HG03442 (cell line): ENCODE results near the gene ARFRP1.
A peak's percentile ranks its signal among the peaks of the same experiment; 100 is the strongest.
"Not testable (repeated sequence)": the region's sequence is repeated elsewhere in the genome, so short reads cannot be mapped to it uniquely, and the experiment has no call there.

Experiments
- ATAC-seq: cut with Tn5 transposase; IDR thresholded peaks from one replicate; pipeline ENCODE4 v1.9.1; 2021; ENCODE audit warnings: mild to moderate bottlenecking, moderate library complexity; ENCODE audit not compliant: unreplicated experiment

ARFRP1 gene

GRCh38 chr20:63733579-63734081 is 25.9 kb upstream of the ARFRP1 start:
- no peak for ATAC-seq

GRCh38 chr20:63733117-63733516 is 25.3 kb upstream of the ARFRP1 start:
- ATAC-seq: no peak

- no peak for ATAC-seq
Observed at GRCh38 chr20:63732118-63733095, 24.6 kb upstream of the ARFRP1 start.

GRCh38 chr20:63731410-63731809 is 23.6 kb upstream of the ARFRP1 start:
- no peak for ATAC-seq

GRCh38 chr20:63730189-63730733 is 22.5 kb upstream of the ARFRP1 start:
- not testable (repeated sequence) for ATAC-seq

GRCh38 chr20:63722967-63723622 is 15.3 kb upstream of the ARFRP1 start:
- ATAC-seq: not testable (repeated sequence)

- ATAC-seq: no peak
Observed at GRCh38 chr20:63718996-63719395, 11.2 kb upstream of the ARFRP1 start.

GRCh38 chr20:63714858-63715257 is 7.1 kb upstream of the ARFRP1 start:
- ATAC-seq: no peak

- ATAC-seq: no peak
Observed at GRCh38 chr20:63712191-63712590, 4.4 kb upstream of the ARFRP1 start.

- ATAC-seq: no peak
Observed at GRCh38 chr20:63711085-63711645, 3.4 kb upstream of the ARFRP1 start.

GRCh38 chr20:63709149-63709527 is 1.4 kb upstream of the ARFRP1 start:
- no peak for ATAC-seq

GRCh38 chr20:63708301-63709148 is 749 bp upstream of the ARFRP1 start:
- ATAC-seq: peak; percentile 17

GRCh38 chr20:63706852-63707557 is 771 bp downstream of the ARFRP1 start:
- peak; percentile 21 for ATAC-seq

GRCh38 chr20:63706027-63706695 is 1.6 kb downstream of the ARFRP1 start:
- no peak for ATAC-seq

- ATAC-seq: no peak
Observed at GRCh38 chr20:63705232-63706026, 2.3 kb downstream of the ARFRP1 start.

- ATAC-seq: no peak
Observed at GRCh38 chr20:63704749-63705117, 3.0 kb downstream of the ARFRP1 start.

GRCh38 chr20:63703976-63704748 is 3.6 kb downstream of the ARFRP1 start:
- ATAC-seq: no peak
